ENCODE measurements around the gene TAF11.

TAF11 gene

GRCh38 chr6:34875292-34876213, 12.3 kb downstream of the TAF11 start (continued):
- no peak for TF ChIP-seq CSDC2 (CRISPR knock-in tag; IDR thresholded peaks at IDR 0.05)
- no peak for TF ChIP-seq ISL1 (CRISPR knock-in tag; IDR thresholded peaks at IDR 0.05)
- no peak for TF ChIP-seq ZNF565 (CRISPR knock-in tag; conservative IDR thresholded peaks at IDR 0.05; ENCODE audit: low read depth)

DNA sequence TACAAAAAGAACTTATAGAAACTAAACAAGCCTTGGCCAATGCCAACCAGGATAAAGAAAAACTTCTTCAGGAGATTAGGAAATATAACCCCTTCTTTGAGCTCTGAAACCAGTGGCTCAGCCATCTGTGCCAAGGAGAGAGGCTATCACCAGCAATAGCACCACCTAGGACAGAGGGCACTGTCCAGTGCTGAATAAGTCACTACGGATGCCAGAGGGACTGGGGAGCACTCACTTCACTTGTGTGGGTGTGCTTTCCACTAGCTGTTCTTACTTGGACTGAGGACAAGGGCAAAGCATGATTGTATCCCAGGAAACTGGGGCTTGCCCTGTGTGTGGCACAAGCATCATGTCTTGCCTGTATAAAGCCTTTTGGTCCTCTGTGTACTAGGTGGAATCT, 15.5 kb downstream of the TAF11 start:
- TF ChIP-seq CSDC2 (CRISPR knock-in tag; IDR thresholded peaks at IDR 0.05) (no peak), ESRRG (CRISPR knock-in tag; IDR thresholded peaks at IDR 0.05) (no peak), GLIS3 (CRISPR knock-in tag; IDR thresholded peaks at IDR 0.05) (no peak)
- ATAC-seq, result no peak

DNA sequence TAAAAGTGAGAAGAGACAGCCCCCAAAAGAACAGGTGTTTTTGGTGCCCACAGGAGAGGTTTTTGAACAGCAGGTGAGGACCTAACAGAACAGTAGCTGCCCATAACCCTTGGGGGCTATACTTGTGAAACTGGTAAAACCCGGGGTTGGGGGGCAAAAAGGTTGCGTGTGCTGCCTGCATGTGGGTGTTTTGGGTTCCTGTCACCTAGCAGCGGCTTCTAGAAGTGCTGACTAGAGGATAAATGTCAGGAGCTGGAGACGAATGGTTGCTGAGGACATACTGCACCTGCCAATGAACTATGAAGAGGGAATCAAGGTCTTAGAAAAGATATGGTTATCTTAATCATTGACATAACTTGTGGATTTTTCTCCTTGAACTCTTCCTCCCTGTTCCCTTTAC, 16.0 kb downstream of the TAF11 start:
- ATAC-seq, result no peak

DNA sequence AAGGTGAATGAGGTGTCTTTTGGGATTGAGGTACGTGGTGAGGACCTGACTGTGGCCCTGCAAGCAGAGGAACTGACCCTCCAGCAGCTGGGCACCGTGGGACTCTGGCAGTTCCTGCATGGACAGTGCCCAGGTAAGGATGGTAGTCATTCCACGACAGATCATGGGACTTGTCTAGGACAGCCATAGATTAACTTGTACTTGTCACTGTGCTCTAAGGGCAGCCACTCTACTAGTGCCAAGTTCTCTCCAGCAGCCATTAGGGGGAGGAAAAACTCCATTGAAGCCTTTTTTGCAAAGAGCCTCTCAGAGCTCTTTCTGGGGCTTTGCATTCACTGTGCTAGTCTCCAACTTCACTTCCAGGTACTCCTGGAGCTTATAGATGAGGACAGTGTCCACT, 20.4 kb downstream of the TAF11 start:
- no peak for ATAC-seq
- no peak for TF ChIP-seq TSHZ2 (CRISPR knock-in tag; IDR thresholded peaks at IDR 0.05)
- TF ChIP-seq POU6F1 (CRISPR knock-in tag; IDR thresholded peaks at IDR 0.05; ENCODE audit: borderline replicate concordance, low read depth), result no peak
- TF ChIP-seq, protein P1, sequence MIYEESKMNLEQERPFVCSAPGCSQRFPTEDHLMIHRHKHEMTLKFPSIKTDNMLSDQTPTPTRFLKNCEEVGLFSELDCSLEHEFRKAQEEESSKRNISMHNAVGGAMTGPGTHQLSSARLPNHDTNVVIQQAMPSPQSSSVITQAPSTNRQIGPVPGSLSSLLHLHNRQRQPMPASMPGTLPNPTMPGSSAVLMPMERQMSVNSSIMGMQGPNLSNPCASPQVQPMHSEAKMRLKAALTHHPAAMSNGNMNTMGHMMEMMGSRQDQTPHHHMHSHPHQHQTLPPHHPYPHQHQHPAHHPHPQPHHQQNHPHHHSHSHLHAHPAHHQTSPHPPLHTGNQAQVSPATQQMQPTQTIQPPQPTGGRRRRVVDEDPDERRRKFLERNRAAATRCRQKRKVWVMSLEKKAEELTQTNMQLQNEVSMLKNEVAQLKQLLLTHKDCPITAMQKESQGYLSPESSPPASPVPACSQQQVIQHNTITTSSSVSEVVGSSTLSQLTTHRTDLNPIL (CRISPR knock-in tag; IDR thresholded peaks at IDR 0.05; ENCODE audit: low read depth), result no peak

More for the DNA sequence above, 16.0 kb downstream of the TAF11 start:
- TF ChIP-seq ISL1 (CRISPR knock-in tag; IDR thresholded peaks at IDR 0.05) (no peak), OSR1 (CRISPR knock-in tag; IDR thresholded peaks at IDR 0.05) (no peak), ZNF70 (CRISPR knock-in tag; IDR thresholded peaks at IDR 0.05) (no peak), TSHZ2 (CRISPR knock-in tag; IDR thresholded peaks at IDR 0.05) (no peak), PPARA (CRISPR knock-in tag; IDR thresholded peaks at IDR 0.05; ENCODE audit: borderline replicate concordance) (no peak), GLIS3 (CRISPR knock-in tag; IDR thresholded peaks at IDR 0.05) (no peak), ZFP30 (CRISPR knock-in tag; IDR thresholded peaks at IDR 0.05) (no peak), ZC3H10 (CRISPR knock-in tag; IDR thresholded peaks at IDR 0.05) (no peak), RARB (CRISPR knock-in tag; IDR thresholded peaks at IDR 0.05) (no peak), ZNF8 (CRISPR knock-in tag; IDR thresholded peaks at IDR 0.05) (no peak), ZNF565 (CRISPR knock-in tag; conservative IDR thresholded peaks at IDR 0.05; ENCODE audit: low read depth) (no peak), ARNTL (CRISPR knock-in tag; IDR thresholded peaks at IDR 0.05; ENCODE audit: borderline replicate concordance, low read depth) (no peak), ZFP3 (CRISPR knock-in tag; IDR thresholded peaks at IDR 0.05) (no peak), CSDC2 (CRISPR knock-in tag; IDR thresholded peaks at IDR 0.05) (no peak), SNAI2 (CRISPR knock-in tag; IDR thresholded peaks at IDR 0.05) (no peak)
- TF ChIP-seq, protein P1 (CRISPR knock-in tag; IDR thresholded peaks at IDR 0.05; ENCODE audit: low read depth), result no peak
- TF ChIP-seq, protein P2, sequence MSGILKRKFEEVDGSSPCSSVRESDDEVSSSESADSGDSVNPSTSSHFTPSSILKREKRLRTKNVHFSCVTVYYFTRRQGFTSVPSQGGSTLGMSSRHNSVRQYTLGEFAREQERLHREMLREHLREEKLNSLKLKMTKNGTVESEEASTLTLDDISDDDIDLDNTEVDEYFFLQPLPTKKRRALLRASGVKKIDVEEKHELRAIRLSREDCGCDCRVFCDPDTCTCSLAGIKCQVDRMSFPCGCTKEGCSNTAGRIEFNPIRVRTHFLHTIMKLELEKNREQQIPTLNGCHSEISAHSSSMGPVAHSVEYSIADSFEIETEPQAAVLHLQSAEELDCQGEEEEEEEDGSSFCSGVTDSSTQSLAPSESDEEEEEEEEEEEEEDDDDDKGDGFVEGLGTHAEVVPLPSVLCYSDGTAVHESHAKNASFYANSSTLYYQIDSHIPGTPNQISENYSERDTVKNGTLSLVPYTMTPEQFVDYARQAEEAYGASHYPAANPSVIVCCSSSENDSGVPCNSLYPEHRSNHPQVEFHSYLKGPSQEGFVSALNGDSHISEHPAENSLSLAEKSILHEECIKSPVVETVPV (CRISPR knock-in tag; IDR thresholded peaks at IDR 0.05), result no peak

Data from SK-N-SH treated with all-trans-retinoic acid at 6 μM for 48 hours (cell line).